ENCODE results near the gene USP7.

DNA sequence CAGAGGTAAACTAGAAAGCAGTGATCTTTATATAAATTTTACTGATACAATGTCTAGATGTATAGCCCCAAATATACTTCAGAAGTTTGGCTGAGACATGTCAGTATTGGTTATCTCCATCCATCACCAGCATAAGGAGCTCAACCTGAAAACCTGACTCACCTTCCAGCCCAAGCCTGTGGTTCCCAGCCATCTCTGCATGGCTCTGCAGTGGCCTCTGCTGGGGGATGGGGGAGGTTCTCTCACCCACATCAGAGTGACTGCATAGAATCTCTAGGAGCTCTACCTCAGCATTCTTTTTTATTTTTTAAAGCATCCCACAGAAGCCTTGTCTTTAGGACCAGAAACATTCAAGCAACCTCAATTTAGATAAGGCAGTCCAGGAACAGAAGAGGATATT, 27.3 kb downstream of the USP7 start:
- TF ChIP-seq POLR2A (IDR thresholded peaks at IDR 0.05; ENCODE audit: low read length) (no peak), GATA1 (IDR thresholded peaks at IDR 0.05; ENCODE audit: low read depth, low read length) (no peak)

Measured in erythroblast (primary cell).